HG02623 (cell line): ENCODE measurements around the gene UGP2.

Experiments used
- ATAC-seq: cut with Tn5 transposase; IDR thresholded peaks from one replicate; pipeline ENCODE4 v1.9.1; 2021; ENCODE audit warnings: moderate library complexity; ENCODE audit not compliant: unreplicated experiment

The UGP2 gene

GRCh38 chr2:63863707-63864106 is 22.0 kb downstream of the UGP2 start:
- no peak for ATAC-seq

GRCh38 chr2:63865159-63865799 is 23.6 kb downstream of the UGP2 start:
- no peak for ATAC-seq

GRCh38 chr2:63866009-63866709 is 24.5 kb downstream of the UGP2 start:
- no peak for ATAC-seq

- ATAC-seq: no peak
These were observed 29.0 kb downstream of the UGP2 start for GRCh38 chr2:63870679-63871078.

DNA sequence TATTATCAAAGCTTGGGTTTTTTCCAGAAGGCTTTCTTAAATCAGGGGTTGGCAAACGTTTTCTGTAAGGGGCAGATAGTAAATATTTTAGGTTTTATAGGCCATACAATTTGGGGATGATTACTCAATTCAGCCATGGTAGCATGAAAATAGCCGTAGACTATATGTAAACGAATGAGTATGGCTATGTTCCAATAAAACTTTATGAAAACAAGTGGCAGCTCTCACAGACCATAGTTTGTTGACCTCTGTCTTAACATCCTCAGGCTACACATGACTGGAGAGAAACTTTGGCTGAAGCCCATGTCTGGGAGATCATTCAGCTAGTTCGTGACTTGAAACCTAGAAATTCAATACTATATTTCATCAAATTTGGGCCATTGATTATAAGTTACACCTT is 30.2 kb downstream of the UGP2 start:
- ATAC-seq: no peak

GRCh38 chr2:63872571-63873328 is 31.1 kb downstream of the UGP2 start:
- ATAC-seq: no peak

DNA sequence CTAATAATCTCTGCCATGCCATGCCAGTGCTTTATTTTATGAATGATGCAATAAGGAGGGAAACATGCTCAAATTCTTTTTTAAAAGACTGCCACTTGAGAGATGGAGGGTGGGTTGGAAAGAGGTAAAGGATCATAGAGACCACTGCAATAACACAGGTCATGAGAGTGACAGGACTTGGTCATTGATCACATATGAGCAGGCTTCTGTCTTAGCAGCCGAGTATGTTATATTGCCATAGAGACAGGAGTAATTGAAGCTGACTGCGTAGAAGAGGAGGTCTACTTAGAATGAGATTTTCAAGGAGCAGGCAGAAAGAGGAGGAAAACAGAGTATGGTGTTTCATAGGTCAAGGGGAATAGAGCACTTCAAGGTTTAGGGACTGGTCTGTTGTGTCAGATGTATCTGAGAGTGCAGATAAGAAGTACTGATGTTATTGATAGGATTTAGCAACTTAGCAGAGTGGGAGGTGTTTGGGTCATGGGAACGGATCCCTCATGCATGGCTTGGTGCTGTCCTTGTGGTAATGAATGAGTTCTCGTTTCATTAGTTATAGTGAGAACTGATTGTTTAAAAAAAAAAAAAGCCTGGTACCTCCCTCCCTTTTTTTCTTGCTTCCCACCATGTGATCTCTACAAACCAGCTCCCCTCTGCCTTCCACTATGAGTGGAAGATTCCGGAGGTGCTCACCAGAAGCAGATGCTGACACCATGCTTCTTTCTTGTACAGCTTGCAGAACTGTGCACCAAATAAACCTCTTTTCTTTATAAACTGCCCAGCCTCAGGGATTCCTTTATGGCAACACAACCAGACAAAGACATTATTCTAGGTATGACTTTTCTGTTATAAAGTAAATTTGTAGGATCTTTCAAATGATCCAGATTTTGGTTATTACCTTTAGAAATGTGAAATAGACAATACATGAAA is 32.8 kb downstream of the UGP2 start:
- no peak for ATAC-seq

GRCh38 chr2:63875131-63875527 is 33.4 kb downstream of the UGP2 start:
- no peak for ATAC-seq

DNA sequence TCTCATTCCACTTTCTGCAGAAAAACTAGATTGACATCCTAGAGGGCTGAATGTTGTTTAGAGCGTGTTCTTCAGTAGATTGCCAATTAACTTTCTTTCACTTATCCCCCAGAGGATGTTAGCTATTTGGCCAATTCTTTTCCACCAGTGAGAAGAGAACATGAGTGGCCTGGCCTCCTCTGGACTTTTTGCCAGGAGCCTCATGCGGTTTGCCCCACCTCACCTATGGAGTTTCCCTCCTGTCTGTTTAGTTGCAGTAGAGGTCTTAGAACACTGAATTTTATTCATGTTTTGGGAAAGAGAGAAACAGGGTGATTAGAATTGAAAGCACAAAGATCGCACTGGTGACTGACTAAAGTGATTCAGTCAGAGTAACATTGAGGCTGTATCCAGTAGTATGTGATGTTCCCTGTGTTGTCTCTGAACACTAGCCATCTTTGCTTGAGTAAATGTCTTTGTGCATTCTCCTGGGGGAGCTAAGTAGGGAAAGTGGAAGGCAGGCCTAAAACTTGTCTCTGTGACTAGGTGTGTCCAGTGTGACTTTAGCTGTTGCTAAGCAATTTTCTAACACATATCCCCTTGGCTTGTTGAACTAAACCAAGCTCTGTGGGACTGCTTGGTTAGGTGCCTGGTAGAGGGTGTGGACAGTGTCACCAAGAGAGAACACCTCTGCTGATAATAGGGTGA is 34.0 kb downstream of the UGP2 start:
- ATAC-seq: no peak

DNA sequence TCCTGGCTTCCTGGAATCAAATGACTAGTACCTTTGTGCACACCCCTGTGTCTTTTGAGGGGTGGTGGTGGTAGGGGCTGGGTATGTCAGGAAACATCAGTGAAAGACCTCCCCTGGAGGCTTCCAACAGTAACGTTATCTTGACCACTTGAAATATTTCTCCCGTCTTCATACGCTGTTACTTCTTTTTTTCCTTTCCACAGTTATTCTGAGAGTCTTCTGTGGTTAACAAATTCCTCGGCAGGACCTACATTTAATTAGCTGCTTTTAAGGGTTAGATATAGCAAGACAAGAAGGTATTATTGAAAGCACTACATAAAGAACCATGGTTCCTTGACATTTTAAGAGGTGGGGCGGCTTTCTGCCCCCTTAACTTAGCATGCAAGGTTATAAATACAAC is 34.6 kb downstream of the UGP2 start:
- ATAC-seq: no peak

GRCh38 chr2:63878486-63878885 is 36.8 kb downstream of the UGP2 start:
- no peak for ATAC-seq

DNA sequence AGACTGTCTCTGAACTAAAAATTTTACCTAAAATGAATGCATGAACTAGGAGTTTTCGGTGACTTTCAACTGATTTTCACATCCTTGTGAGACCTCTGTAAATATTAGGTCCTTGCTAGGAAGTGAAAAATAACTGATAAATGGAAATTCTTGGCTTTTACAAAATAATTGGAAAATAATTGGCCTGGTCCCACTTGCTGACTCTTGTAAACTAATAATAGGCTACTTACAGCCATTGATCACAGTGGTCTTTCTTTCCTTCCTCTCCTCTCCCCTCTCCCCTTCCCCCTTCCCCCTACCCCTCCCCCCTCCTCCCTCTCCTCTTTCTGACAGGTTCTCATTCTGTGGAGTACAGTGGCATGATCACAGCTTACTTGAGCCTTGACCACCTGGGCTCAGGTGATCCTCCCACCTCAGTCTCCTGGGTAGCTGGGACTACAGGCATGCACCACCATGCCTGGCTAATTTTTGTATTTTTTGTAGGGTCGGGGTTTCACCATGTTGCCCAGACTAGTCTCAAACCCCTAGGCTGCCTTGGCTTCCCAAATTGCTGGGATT is 38.3 kb downstream of the UGP2 start:
- no peak for ATAC-seq

DNA sequence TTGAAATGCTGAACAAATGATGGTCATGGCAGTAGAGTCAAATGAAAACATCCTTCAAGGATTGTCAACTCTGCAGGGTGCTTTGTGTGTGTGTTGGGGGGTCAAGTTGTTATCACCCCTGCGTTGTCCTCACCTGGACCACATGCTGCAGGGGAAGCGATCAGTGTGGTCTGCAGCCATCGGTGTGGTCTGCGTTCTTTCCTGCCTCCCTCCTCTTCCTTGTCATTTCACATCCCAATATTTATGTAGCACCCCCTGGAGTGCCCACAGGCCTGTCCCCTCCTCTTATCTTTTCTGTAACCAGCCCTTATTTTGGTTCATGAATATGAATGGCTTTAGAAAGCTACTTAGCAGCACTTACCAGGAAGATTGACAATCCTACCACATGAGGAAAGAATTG is 38.9 kb downstream of the UGP2 start:
- no peak for ATAC-seq

- ATAC-seq: no peak
These were observed 39.5 kb downstream of the UGP2 start for GRCh38 chr2:63881205-63881604.

DNA sequence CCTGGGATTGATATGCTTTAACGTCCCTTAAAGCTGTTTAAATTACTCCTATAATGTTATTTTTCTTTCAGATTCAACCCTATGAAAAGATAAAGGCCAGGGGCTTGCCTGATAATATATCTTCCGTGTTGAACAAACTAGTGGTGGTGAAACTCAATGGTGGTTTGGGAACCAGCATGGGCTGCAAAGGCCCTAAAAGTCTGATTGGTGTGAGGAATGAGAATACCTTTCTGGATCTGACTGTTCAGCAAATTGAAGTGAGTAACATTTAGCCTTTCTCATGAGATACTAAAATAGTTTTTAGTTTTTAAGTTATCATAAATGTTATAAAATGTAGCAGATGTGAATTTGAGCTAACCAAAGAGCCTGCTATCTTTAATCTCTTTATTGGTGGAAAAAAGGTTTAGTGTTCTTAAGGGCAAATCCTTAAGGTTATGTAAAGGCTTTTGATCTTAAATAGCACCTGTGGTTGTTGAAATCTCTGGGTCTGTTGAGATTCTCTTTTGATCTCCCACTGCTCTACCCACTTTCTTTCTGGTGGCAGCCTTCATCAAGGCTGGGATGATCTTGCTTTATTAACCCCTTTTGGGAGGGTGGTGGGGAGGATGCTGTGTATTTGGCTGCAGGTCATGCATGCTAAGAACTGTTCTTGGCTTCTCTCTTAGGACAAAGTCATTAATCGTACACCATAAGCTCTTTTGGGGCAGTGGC is 40.9 kb downstream of the UGP2 start:
- ATAC-seq: no peak

DNA sequence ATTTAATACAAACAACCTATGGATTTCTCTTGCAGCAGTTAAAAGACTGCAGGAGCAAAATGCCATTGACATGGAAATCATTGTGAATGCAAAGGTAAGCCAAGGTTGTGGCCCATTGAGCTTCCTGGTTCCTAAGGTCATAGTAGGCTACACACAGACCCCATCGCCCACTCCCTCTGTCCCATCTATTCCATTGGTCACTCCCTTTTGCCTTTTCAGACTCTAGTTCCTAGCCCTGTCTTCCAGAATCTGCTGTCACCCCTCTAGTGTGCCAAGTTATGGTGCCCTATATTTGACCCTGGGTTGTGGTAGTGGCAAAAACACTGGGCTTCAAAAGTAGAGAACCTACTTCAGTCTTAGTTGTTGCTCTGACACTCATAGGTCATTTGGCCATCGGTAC is 44.7 kb downstream of the UGP2 start:
- no peak for ATAC-seq

DNA sequence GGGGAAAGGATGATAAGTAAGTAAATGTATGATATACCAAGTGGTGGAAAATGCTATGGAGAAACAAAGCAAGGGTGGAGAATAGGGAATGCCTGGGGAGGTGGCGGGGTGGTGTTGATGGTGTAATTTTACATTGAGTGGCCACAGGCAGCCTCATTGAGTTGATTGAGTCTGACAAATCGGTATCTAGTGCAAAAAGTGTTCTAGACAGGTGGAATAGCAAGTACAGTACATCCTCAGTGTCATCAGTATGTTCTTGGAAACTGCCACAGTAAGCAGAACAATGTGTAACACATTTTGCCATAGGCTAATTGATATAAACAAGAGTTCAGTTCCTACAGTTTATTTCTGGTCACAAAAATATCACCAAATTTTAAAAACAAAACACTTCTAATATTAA is 46.4 kb downstream of the UGP2 start:
- no peak for ATAC-seq

DNA sequence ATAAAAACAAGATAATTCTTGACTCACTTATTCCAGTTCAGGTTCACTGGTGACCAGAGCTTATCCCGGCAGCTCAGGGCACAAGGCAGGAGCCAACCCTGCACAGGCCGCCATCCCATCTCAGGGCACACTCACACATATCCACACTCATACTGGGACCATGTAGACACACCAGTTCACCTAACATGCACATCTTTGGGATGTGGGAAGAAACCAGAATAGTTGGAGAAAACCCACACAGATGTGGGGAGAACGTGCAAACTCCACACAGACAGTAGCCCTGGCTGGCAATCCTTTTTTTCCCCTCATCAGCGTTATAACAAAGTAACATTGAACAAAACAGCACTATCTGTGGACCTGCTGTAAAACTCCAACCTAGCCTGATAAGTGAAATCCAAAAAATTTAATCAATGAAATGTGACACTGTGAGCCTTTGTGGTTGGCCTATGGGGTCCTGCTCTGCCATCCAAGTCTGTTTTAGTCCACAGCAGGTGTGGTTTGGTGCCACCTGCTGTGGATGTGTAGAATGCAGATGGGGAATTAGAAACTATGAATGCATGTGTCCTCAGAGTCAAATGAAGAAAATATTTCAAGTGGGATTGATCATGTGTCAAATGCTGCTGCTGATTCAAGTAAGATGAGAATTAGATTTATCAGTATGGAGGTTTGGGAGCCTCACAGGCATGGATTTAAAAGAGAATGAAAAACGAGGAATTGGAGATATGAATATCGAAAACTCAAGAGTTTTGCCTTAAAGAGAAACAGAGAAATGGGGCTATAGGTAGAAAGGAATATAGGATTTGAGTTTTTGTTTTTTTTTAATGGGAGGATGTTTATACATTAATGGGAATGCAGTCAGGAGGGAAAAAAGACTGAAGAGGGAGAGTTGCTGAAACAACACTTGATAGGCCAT is 47.0 kb downstream of the UGP2 start:
- peak; percentile 81 for ATAC-seq

GRCh38 chr2:63890678-63891077 is 49.0 kb downstream of the UGP2 start:
- ATAC-seq: no peak
